ENCODE measurements around the gene FARS2. TPM values are rescaled to one million over a fixed set of nuclear protein-coding genes. Genes with fewer than 3 reads are reported as not detected.

Gene FARS2
- total RNA-seq, 1 donor from 2014 or later, result 19.9 TPM

DNA sequence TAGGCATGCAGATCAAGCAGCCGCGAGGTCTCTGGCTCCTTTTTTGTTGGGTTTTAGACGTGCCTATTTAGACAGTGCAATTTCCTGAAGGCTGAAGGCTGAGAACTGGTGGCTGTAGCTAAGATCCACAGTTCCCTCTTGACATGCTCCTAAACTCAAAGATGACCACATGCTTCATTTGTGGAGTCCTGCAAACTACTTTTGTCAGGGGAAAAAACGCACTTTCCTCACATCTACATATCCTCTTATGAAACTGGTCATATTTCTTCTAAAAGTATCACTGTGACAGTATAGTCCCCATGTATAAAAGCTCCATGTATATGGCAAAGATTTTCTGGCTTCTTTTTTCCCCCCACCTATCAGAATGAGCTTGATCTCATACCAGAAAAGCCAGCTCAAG, 31.2 kb upstream of the FARS2 start:
- no peak for DNase-seq (ENCODE audit: low spot score in 2 of 2, unreplicated experiment in 2 of 2)
- H3K4me1 Mint-ChIP-seq, result no peaks in the 10 kb centered on the region
- no peak overlapping the region for H3K4me3 Mint-ChIP-seq
- H3K27me3 Mint-ChIP-seq (ENCODE audit: low read depth), result no peaks in the 10 kb centered on the region
- H3K9me3 Mint-ChIP-seq, result no peaks in the 10 kb centered on the region
- no peak for TF ChIP-seq CTCF (IDR thresholded peaks at IDR 0.05; ENCODE audit: unreplicated experiment)
- no peak overlapping the region for H3K27ac Mint-ChIP-seq
- H3K36me3 Mint-ChIP-seq, result no peaks in the 10 kb centered on the region

GRCh38 chr6:5231289-5231688, 30.0 kb upstream of the FARS2 start:
- no peak for TF ChIP-seq CTCF (IDR thresholded peaks at IDR 0.05; ENCODE audit: unreplicated experiment)
- Mint-ChIP-seq H3K27ac (no peak overlapping the region), H3K36me3 (no peaks in the 10 kb centered on the region)

GRCh38 chr6:5234874-5235273, 26.4 kb upstream of the FARS2 start:
- H3K9me3 Mint-ChIP-seq, result no peaks in the 10 kb centered on the region
- H3K4me3 Mint-ChIP-seq, result no peak overlapping the region
- H3K4me1 Mint-ChIP-seq, result no peaks in the 10 kb centered on the region
- DNase-seq (ENCODE audit: low spot score in 2 of 2, unreplicated experiment in 2 of 2), result no peak
- no peak for TF ChIP-seq CTCF (IDR thresholded peaks at IDR 0.05; ENCODE audit: unreplicated experiment)
- no peaks in the 10 kb centered on the region for H3K27me3 Mint-ChIP-seq (ENCODE audit: low read depth)
- H3K36me3 Mint-ChIP-seq, result no peaks in the 10 kb centered on the region
- H3K27ac Mint-ChIP-seq, result no peak overlapping the region

More at GRCh38 chr6:5231289-5231688, 30.0 kb upstream of the FARS2 start:
- DNase-seq (ENCODE audit: low spot score in 2 of 2, unreplicated experiment in 2 of 2), result no peak
- Mint-ChIP-seq H3K4me1 (no peaks in the 10 kb centered on the region), H3K27me3 (ENCODE audit: low read depth) (no peaks in the 10 kb centered on the region), H3K9me3 (no peaks in the 10 kb centered on the region), H3K4me3 (no peak overlapping the region)

DNA sequence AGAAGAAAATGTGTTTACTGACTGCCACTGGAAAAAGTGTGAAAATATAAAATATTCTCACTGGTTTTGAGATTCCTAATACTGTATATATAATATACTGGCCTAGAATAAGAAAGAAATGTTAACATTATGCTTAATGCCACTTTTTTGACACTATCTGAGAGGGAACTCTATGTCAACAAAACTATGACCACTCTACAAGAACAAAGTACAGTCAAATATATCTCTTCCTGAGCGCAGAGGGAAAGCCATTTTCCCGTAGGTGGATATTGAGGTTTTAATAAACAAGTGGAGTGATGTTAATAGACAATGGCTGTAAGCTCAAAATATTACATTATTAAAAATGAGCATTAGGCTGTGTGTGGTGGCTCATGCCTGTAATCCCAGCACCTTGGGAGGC, 25.5 kb upstream of the FARS2 start:
- no peaks in the 10 kb centered on the region for H3K4me1 Mint-ChIP-seq
- H3K9me3 Mint-ChIP-seq, result no peaks in the 10 kb centered on the region
- TF ChIP-seq CTCF (IDR thresholded peaks at IDR 0.05; ENCODE audit: unreplicated experiment), result no peak
- H3K4me3 Mint-ChIP-seq, result no peak overlapping the region
- no peaks in the 10 kb centered on the region for H3K36me3 Mint-ChIP-seq
- H3K27ac Mint-ChIP-seq, result no peak overlapping the region
- H3K27me3 Mint-ChIP-seq (ENCODE audit: low read depth), result no peaks in the 10 kb centered on the region
- no peak for DNase-seq (ENCODE audit: low spot score in 2 of 2, unreplicated experiment in 2 of 2)

GRCh38 chr6:5237805-5238204, 23.5 kb upstream of the FARS2 start:
- Mint-ChIP-seq H3K27me3 (ENCODE audit: low read depth) (no peaks in the 10 kb centered on the region), H3K4me1 (no peaks in the 10 kb centered on the region), H3K27ac (no peak overlapping the region), H3K36me3 (no peaks in the 10 kb centered on the region), H3K9me3 (no peaks in the 10 kb centered on the region), H3K4me3 (no peak overlapping the region)
- no peak for DNase-seq (ENCODE audit: low spot score in 2 of 2, unreplicated experiment in 2 of 2)
- TF ChIP-seq CTCF (IDR thresholded peaks at IDR 0.05; ENCODE audit: unreplicated experiment), result no peak

DNA sequence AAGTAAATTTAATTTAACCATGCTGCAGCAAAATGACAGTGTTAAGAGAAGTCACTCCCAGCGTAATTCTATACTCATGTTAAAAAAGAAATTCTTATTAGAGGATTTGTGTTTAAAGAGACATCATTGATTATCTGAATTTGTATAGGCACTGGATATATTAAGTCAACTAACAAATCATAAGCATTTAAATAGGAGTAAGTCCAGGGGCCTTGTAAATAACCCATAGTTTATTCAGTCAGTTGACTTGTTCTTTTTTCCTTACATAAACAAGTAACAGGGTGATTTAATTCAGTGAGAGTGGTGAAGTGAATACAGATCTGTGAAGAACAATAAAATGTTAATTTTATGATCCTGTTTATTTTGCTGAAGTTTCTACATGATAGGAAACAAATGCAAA, 23.0 kb upstream of the FARS2 start:
- Mint-ChIP-seq H3K9me3 (no peaks in the 10 kb centered on the region), H3K4me3 (no peak overlapping the region), H3K36me3 (no peaks in the 10 kb centered on the region), H3K27ac (no peak overlapping the region), H3K27me3 (ENCODE audit: low read depth) (no peaks in the 10 kb centered on the region), H3K4me1 (no peaks in the 10 kb centered on the region)
- no peak for TF ChIP-seq CTCF (IDR thresholded peaks at IDR 0.05; ENCODE audit: unreplicated experiment)
- no peak for DNase-seq (ENCODE audit: low spot score in 2 of 2, unreplicated experiment in 2 of 2)

All from mesothelial cell of epicardium (in vitro differentiated cells).